NCI-H2196 (cell line): ENCODE measurements around the gene H3-3A.

ENCODE experiments used
- DNase-seq: peaks from one replicate; lab custom pipeline; 2025; ENCODE audit not compliant: unreplicated experiment; lab: John Stamatoyannopoulos, UW

The H3-3A gene

DNA sequence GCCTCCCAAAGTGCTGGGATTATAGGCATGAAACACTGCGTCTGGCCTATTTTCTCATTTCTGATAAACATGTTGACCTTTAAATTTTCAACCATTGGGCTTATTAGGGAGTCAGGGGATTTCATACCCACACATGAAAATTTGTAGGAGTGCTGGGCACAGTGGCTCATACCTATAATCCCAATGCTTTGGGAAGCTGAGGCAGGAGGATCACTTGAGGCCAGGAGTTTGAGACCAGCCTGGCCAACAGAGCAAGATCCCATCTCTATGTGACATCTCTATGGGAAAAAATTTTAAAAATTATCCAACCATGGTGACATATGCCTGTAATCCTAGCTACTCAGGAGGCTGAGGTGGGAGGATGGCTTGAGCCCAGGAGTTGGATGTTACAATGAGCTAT lies 10.5 kb upstream of the H3-3A start:
- DNase-seq = no peak

DNA sequence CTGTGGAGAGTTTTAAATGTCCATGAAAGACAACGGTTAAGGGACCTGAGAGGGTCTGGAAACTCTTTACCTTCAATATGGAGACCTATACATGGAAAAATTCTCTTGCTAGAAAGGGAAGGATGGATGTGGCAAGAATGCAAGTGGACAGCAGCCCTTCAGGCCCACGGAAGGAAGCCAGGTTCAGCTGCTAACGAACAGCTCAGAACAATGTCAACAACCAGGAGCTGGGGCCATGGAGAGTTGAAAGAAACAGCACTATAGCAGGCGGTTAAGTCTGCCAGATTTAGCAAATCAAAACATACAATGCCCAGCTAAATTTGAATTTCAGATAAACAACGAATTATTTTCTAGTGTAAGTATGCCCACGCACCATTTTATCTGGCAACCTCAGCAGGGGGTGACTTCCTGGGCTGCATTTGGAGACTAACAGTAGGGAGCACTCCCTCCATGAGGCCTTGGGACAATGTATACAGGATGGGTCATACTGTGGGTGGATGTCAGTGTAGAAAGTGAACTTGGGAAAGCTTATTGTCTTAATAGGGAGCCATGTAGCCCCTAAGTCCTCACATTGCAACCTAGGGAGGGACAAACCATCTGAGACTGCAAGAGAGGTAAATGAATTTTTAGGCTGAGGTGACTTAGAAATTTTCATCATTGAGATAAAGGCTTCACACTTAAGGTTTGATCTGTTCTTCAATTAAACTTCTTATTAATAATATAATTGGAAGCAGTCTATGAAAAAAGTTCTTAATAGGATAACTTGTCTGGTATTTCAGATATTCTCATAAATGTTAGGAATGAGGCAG lies 7.8 kb upstream of the H3-3A start:
- DNase-seq = no peak

DNA sequence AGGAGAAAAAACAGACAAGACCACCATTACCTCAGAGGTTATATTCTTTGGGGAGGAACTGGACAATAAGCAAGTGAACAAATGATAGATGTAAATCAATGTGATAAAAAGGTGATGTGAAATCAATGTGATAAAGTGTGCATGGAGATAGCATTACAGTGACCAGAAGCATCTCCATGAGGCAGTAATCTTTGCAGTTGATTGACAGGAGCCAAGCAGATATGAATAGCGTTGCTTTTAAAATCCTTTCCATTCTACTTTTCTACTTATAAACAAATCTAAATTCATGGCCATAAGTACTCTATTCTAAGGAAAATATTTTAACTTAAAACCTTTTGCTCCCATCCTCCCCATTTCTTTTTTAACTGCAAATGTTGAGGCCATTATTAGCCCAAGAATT lies 2.8 kb upstream of the H3-3A start:
- no peak for DNase-seq

DNA sequence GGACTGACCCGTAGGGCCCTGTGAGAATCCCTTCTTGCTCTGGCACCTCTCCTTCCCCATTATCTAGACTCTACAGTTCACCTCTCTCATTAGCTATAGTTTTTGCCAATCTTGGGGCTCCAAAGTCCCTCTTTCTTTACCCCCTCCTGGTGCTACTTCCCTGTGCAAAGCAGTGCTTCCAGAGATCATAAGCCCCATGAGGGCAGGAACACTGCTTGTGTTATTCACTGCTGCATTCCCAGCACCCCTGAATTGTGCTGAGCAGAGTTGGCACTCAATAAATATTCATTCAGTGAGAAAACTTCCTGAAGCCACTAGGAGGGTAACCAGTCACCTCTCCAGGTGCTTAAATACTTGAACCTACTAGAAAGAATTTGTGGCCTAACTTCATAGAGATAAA lies 2.1 kb upstream of the H3-3A start:
- no peak for DNase-seq

DNA sequence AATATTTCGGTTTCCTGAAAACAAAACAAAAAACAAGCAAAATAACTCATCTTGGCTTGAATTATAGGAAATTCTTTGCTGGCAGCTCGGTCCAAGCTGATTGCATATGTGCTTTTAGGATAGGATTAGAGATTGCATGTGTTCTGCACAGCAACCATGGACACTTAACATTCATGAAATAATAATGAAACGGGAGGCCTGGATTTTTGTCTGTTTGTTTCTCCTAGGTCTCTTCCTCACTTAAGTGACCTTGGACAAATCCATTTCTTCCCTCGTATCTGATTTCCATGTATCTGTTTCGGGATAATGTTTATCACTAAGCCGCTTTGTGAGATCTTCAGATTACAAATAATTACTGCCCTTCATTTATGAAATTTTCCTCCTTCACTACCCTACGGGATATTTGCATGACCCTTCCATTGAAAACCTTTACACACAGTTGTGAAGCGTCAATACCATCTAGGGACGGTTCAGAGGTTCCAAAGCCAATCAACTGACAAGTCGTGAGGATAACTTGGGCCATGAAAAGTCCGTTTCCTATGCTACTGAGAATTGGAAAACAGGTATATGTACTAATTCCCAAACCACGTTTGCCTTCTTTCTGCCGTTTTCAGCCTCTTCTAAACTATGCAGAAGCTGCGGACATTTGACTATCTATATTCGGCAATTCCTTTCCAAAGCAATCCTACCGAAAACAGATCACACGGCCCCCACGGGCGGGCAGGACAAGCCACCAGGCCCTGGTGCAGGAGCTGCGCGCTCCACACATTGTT lies 1.3 kb upstream of the H3-3A start:
- peak; percentile 37 for DNase-seq

DNA sequence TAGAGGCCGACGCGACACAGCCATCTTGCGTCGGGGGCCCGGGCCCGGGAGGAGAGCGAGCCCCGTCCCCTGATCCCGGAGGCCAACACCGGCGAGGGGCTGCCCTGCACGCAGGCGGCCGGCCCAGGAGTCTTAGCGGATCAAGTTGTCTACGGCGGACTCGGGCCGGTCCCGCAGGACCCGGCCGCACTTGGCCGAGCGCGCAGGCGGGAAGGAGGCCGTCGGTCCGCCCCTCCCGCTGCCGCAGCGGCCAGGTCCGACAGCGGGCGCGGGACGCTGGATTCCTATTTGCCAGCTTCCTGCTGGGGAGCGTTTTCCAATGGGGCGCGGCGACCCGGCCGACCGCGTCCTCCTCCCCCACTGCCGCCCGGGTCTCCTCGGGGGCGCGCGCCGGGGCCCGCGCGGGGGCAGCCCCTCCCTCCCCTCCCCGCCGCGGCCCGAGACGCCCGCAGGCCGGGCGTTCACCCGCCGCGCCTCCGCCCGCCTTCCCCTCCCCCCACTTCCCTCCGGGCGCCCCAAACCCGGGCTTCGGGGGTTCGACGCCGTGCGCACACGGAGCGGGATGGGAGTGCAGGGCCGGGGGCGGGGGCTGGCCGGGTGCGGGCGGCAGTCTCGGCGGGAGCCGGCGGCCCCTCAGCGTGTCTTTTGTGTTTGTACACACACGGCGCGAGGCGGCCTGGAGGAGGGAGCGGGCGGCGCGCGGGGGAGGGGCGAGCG lies 517 bp upstream of the H3-3A start:
- peak; percentile 88 for DNase-seq

DNA sequence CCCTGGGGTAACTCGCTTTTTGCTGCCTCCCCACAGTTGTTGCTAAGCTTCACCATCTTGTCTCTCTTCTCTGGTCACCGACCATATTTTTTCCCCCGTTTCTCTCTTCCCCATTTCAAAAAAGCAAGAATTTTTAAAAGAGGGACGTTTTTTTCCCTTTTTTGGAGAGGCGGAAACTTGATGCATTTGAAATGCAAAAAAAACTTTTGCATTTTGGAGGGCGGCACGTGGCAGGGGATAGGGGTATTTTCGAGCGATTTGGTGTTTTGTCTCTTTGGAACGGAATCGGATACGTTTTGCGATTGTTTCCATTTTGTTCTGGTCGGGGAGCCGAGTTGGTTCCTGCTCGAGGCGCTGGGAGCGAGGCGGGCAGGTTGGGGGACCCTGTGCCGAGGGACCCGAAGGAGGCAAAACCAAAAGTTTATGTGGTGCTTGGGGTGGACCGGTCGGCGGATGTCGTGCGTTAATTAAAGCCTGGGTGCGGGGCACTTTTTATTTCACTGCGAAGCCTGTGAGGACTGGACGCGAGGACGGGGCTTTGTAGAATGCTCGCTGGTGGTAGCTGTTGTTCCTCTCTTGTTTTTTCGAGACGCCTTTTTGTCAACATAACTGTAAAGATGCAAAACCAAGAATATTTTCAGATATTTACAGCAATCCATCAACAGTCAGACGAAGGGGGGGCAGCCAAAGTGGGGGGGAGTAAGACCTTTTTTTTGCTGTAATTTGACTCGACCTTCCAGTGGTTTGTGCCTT lies 884 bp downstream of the H3-3A start:
- DNase-seq = peak; percentile 31

DNA sequence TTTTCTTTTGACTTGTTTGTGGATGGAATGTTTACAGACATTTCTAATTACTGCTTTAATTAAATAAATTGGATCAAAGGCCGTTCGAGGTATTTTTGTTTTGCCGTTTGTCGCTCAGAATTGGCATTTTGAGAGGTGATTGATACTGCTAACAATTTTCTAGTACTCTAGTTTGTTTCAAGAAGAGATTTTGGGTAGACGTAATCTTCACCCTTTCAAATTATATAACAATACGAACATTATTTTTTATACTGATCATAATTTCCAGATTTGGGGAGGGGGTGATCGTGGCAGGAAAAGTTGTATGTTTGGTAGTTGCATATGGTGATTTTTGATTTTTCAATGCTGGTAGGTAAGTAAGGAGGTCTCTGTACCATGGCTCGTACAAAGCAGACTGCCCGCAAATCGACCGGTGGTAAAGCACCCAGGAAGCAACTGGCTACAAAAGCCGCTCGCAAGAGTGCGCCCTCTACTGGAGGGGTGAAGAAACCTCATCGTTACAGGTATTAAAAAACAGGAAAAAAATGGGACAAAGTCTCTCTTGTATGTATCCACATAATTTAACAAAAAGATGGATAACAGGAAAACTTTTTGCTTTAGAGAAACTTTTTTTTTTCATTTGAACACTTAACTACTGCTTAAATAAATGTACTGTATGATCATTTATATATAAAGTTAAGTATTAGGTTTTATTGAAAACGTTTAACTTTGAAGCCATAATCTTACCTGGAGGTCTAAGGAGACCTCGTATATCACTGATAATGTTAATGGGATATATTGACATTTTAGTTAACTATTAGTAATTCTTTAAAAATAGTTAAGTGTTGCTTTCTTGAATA lies 1.7 kb downstream of the H3-3A start:
- DNase-seq = peak; percentile 13

DNA sequence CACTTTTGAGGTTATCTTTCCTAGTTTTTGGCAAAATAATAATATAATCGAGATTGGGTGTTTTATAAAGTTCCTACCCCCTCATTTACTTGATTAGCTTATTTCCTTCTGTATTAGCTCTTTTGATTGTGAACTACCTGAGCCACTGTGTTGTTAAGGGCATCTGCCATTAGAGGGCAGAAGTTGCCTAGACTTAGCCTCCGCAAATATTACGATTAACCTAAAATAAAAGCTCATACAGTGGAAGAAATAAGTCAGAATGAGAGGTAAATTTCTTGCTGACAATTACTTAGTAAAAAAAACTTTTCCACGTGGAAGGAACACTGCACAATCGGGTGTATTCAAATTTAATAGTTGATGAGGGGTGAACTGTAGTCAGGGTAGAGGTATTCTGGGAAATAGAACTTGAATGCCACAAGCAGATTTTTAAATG lies 2.3 kb downstream of the H3-3A start:
- DNase-seq = peak; percentile 38

DNA sequence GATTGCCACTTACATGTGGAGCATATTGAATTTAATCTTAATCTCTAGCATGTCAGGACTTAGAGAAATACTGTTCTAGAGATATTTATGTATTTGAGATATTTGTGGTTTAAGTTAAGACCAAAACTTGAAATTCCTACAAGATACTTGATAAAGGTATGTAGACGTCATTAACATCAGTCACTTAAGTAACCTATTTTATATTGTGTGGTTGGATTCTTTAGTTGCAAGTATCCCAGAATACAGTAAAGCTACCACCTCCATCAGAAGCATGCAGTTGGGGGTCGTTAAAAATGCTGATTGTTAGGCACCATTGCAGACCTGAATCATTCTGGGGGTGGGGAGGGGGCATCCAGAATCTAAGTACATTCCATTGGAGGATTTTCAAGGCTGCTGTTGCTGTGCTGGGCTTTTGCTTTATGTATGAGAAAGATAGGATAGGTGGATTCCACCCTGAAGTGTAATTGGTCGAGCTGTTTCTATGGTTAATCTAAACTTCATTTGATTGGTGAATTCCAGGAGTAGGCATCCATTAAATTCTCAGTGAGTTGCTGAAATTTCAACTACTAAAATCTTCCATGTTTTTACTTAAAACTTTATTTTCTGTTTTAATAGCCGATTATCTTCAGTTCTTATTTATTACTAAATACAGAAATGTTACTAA lies 4.0 kb downstream of the H3-3A start:
- no peak for DNase-seq

DNA sequence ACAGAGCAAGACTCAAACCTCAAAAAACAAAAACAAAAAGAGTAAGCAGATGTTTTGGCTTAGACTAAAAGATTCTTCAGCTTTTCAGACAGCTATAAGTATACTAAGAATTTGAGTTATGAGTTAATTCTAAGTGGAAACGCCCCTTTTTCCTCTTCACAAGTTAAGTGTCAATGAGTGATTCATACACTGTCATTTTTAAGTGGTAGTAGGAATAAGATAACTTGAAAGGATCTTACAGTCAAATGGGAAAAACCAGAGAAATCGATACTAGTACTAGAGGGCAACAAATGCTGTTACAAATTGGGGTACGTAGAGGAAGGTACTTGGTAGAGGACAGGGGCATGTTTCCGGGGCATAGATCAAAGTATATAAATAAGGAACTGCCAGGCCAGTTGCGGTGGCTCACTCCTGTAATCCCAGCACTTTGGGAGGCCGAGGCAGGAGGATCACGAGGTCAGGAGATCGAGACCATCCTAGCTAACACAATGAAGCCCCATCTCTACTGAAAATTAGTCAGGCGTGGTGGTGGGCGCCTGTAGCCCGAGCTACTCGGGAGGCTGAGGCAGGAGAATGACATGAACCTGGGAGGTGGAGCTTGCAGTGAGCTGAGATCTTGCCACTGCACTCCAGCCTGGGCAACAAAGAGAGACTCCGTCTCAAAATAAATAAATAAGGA lies 7.4 kb downstream of the H3-3A start:
- no peak for DNase-seq

DNA sequence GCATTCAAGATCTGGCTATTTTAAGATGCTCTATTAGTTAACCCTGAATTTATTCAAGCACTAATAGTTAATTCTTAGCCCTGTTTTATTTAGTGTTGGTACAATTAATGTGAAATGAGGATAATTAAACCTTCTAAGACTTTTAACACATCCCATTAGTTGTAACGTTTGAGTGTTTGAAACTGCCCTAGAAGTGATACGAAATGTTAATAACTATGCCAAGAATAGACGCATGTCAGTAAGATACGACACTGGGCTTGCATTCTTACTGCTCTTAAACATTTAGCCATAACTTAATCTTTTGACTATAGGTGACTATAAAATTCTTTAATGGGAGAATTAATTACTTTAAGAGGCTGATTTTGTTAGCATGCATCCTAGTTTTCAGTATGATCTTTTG lies 9.8 kb downstream of the H3-3A start:
- no peak for DNase-seq

DNA sequence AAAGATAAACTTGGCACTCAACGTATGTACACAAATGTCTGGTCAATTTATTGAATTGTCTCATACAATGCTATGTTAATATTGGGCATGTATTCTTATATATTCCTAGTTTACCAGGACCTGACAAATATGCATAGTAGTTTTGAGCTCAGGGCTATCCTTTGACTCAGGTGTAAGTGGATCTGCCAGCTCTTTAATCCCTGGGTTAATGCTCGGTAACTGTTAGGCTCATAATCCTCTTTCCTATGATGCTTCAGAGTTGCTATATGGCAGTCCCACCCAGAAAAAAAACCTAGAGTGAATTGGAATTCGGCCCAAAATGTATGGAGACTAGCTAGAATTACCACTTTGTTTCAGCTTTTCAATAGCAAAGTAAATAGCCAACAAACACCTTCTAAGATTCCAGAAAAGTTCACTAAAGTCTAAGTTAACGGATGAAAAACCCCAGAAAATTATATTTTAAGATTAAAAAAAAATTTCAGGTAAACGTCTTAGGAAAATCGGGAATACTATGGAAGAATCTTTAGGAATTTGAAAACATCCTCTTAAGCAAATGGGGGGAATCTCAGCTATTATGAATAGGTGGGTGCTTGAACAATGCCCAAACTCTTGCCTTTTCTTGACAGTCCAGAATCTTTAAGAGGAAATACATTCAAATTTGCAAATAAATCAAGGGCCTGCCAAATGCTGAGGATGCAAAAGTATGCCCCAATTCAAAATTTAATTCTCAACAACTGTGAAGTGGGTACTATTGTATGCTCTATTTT lies 10.9 kb downstream of the H3-3A start:
- DNase-seq = no peak

DNA sequence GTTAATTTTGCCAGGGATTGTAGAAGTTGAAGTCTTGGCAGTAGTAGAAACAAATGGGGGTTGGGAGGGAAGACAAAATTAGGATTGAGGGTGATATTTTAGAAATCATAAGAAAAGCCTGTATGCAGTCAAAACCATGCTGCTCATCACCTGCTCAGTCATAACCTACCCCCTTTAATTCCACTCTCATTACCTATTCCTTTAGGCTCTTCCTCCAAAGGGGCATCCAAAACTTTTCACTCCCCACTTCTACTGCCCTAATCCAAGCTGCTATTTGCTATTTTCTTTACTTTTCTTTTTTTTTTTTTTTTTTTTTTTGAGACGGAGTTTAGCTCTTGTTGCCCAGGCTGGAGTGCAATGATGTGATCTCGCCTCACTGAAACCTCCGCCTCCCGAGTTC lies 11.5 kb downstream of the H3-3A start:
- no peak for DNase-seq

DNA sequence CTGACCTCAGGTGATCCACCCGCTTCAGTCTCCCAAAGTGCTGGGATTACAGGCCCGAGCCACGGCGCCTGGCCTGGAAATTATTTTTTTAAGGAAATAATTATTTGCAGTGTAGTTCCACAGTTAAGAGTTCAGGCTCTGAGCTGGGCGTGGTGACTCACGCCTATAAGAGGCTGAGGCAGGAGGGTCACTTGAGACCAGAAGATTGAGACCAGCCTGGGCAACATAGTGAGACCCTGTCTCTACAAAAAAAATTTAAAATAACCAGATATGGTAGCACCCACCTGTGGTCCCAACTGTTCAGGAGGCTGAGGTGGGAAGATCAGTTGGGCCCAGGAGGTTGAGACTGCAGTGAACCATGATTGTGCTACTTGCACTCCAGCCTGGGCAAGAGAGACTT lies 13.9 kb downstream of the H3-3A start:
- DNase-seq = no peak

DNA sequence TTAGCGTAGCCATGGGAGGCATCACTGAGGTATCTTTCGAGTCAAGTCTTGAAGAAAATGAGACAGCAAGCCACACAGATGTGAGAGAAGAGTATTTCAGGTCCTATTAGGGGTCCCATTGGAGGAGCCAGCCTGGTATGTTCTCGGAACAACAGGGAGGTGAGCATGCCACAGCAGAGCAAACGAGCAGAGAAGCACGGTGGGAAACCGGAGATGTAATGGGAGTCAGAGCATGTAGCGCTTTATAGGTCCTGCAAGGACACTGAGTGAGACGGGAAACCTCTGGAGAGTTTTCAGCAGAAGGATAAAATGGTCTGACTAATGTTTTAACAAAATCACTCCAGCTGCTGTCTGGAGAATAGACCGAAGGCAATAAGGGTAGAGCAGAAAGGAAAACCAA lies 15.9 kb downstream of the H3-3A start:
- DNase-seq = no peak

DNA sequence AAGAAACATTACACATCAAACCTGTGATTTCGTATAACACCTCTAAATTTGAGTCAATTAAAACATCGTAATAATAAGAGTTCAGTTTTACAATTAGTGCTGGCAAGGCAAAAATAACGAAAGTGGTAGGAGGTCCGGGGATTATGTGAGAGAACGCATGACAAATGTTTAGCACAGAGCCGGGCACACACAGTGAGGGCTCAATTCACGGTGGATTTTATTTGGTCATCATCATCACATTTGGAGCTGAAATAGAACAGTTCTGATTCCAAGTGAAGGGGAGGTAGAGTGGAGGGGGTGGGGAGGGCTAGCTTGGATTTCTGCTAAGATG lies 20.0 kb downstream of the H3-3A start:
- DNase-seq = no peak

DNA sequence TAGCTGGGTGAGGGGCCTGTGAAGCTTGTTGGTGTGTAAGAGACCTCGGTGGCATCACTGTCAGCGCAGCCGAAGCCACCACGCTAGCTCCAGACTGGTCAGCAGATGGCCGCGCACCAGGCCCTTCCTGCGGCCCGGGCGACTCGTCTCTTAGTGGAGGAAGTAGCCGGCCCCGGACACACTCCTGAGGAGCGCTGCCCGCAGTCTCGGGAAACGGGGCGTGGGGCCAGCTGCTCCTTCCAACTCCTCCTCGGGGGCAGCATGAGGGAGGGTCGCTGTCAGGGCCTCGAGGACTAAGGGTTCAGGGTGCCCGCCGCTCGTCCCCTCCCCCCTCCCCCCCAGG lies 20.4 kb downstream of the H3-3A start:
- peak; percentile 48 for DNase-seq
